SK-MEL-5 (cell line): ENCODE data around the gene ZBTB14. TPM values are rescaled to one million over a fixed set of nuclear protein-coding genes. Genes with fewer than 3 reads are reported as not detected.

Experiments used
- DNase-seq: peaks from one replicate; pipeline ENCODE4 v3.0.0-alpha.2; 2016; ENCODE audit warnings: low read depth, low spot score
- in situ Hi-C: cut with HindIII; loops from 2 replicates; pipeline ENCODE4 v1.10.0; 2016; ENCODE audit warnings: low sequenced_read_pairs, high pct_unique_total_duplicates, low pct_unique_long_range_greater_than_20kb
- total RNA-seq: library from RNA; depleted of rRNA; stranded (reverse); fragments of >200 nt; shearing (Covaris generic); gene quantifications from 2 replicates; pipeline ENCODE4 v1.2.3, GENCODE V29; 2014

The ZBTB14 gene
- total RNA-seq, 1 experiment from 2014 or later, result 16.0 TPM

DNA sequence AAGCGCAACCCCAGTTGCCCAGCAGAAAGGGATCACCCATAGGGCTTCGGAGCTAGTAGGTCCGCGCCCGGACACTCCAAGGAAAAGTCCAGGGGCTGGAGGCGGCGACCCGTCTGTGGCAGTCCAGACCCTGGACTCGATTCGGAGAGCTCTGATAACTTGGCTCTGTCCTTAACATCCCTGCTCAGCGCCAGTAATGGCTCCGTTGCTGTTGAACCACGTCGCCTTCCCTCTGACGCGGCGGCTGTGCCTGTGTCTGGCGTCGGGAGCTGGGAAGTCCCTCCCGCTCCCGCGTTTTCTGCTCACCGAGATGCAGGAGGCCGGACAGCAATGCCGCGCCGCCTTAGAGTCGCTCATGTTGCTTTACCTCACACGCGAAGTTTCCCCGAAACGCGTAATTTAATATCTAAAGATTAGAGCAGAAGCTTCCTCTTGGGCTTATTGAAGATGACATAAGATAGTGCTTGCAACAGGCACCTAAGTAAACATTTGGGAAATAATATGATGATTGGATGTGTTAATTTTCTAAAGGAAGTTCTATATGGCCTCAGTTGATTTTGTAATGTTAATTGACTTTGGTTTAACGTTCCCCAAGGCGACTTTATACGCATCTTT is 1.3 kb upstream of the ZBTB14 start:
- in situ Hi-C loops, result no loop called here
- DNase-seq, result peak; percentile 89

DNA sequence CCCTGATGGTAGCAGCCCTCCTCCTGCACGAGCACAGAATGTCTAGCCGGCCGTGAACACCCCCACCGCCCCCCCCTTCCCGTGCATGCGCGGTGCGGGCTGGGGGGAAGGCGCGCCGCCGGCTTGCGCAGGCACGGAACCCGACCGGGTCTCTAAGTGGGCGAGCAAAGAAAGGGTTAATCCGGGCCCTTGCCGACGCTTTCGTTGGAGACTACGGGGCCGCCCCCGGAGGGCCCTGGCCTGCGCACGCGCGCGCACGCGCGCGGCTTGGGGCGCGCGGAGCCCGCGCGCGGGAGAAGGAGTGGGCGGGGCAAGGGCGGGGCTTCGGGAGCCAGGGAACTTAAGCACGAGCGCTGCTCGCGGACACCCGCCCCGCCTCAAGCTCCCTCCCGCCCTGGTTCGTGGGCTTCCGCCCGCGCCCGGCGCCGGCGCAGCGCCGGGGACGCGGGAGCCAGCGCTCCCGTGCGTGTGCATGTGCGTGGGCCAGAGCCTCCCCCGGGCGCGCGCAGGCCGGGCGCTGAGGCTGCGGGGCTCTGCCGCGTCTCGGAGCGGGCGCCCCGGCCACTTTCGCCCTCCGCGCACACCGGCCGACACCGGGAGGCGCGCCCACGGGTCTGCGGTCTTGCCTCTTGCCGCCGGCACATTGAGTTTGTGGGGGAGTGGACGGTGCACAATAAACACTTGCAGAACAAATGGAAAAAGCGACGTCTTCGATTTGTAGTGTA is 617 bp upstream of the ZBTB14 start:
- in situ Hi-C loops, result no loop called here
- peak; percentile 95 for DNase-seq

- DNase-seq, result peak; percentile 54
- in situ Hi-C loops, result no loop called here
These were observed 882 bp downstream of the ZBTB14 start for GRCh38 chr18:5294457-5295230.

GRCh38 chr18:5294113-5294456 is 1.4 kb downstream of the ZBTB14 start:
- DNase-seq, result no peak
- in situ Hi-C loops, result no loop called here

GRCh38 chr18:5288517-5288935 is 7.0 kb downstream of the ZBTB14 start:
- in situ Hi-C loops, result no loop called here
- no peak for DNase-seq

DNA sequence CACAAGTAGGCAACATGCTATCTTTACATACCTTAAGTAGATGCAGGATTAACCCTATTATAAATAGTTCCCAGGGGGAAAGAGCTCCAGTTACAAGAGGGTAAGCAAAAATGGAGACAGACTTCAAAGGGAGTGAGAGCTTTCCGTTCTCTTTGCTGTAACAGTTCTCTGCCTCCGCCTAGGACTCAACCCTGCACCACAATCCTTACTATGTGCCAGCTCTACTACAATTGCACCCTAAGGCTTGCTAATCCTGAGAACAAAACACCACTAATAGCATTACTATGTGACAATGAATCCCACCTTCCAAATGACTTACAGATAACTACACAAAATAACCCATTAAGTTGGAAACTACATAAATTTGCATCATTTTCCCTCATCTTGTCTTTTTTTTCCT is 7.7 kb downstream of the ZBTB14 start:
- in situ Hi-C loops, result no loop called here
- no peak for DNase-seq

GRCh38 chr18:5286525-5286924 is 9.0 kb downstream of the ZBTB14 start:
- no peak for DNase-seq
- in situ Hi-C loops, result no loop called here

DNA sequence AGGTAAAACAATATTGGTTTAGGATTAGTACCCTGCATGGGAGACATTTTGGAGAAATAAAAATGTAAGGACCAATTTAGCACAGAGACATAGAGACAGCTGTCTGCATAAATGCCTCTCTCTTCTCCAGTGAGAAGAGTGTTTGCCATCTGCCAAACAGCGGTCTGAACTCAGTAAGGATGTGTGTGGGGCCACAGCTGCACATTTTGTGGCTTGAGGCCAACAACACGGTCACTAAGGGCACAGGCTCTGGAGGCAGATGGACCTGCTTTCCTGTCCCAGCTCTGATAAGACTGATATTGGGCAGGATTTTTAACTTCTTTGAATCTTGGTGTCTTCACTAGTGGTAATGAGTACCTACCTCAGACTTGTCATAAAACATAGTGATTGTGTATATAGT is 10.2 kb downstream of the ZBTB14 start:
- in situ Hi-C loops, result no loop called here

GRCh38 chr18:5284808-5285207 is 10.7 kb downstream of the ZBTB14 start:
- in situ Hi-C loops, result no loop called here
- no peak for DNase-seq

More for the DNA sequence above, 10.2 kb downstream of the ZBTB14 start:
- DNase-seq, result no peak

- no peak for DNase-seq
- in situ Hi-C loops, result no loop called here
These were observed 12.8 kb downstream of the ZBTB14 start for GRCh38 chr18:5282770-5283169.

DNA sequence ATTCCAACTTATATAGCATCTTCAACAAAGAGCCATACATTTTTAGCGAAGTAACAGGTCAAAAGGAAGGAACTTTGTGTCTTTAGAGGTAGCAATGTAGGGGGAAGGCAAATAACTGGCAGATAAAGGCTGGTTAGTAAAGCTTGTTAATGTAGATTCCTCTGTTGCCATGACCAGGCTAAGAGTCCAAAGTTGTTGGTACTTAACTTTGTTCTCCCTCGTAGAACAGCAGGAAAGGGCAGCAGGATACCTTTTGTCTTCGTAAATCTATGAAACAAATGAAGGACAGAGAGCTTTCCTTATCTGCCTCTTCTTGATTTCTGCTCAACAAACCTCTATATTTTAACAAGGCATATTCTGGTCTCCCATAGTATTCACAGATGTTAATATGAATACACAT is 18.6 kb downstream of the ZBTB14 start:
- DNase-seq, result no peak
- in situ Hi-C loops, result no loop called here

DNA sequence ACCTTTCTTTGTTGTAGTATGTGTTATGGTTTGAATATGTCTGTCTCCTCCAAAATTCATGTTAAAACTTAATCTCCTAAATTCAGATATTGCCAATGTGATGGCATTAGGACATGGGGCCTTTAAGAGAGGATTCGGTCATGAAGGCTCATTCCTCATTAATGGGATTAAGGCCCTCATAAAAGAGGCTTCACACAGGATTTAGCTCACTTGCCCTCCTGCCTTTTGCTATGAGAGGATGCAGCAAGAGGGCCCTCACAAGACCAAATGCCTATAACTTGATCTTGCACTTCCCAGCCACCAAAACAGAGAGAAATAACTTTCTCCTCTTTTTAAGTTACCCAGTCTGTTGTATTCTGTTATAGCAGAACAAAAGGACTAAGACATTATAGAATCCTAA is 19.7 kb downstream of the ZBTB14 start:
- in situ Hi-C loops, result no loop called here
- DNase-seq, result no peak

- in situ Hi-C loops, result no loop called here
- DNase-seq, result no peak
These were observed 26.7 kb downstream of the ZBTB14 start for GRCh38 chr18:5268874-5269273.

DNA sequence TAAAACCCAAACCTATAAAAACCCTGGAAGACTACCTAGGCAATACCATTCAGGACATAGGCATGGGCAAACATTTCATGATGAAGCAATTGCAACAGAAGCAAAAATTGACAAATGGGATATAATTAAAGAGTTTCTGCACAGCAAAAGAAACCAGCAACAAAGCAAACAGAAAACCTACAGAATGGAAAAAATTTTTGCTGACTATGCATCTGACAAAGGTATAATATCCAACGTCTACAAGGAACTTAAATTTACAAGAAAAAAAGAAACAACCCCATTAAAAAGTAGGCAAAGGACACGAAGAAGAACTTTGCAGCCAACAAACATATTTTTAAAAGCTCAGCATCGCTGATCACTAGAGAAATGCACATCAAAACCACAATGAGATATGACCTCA is 28.8 kb downstream of the ZBTB14 start:
- DNase-seq, result no peak
- in situ Hi-C loops, result no loop called here

GRCh38 chr18:5253910-5254309 is 41.6 kb downstream of the ZBTB14 start:
- in situ Hi-C loops, result no loop called here
- no peak for DNase-seq

- in situ Hi-C loops, result no loop called here
- no peak for DNase-seq
These were observed 44.4 kb downstream of the ZBTB14 start for GRCh38 chr18:5251117-5251516.

DNA sequence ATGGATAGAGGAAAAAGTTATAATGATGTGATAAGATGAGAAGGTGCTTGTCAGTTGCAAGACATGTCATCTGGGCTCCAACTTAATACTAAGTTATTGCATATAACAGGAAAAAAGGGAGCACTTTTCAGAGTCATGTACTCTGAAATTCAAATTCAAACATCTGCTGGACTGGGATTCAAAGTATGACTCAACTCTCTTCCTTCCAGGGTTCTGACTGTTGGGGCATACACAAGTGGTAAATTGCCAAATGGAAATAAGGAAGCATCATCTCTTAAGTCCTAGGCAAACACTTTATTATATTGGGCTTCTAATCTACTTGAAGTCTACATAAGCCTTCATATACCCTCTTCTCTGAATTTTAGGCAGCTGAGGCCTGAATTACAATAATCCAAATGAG is 44.9 kb downstream of the ZBTB14 start:
- no peak for DNase-seq
- in situ Hi-C loops, result no loop called here

DNA sequence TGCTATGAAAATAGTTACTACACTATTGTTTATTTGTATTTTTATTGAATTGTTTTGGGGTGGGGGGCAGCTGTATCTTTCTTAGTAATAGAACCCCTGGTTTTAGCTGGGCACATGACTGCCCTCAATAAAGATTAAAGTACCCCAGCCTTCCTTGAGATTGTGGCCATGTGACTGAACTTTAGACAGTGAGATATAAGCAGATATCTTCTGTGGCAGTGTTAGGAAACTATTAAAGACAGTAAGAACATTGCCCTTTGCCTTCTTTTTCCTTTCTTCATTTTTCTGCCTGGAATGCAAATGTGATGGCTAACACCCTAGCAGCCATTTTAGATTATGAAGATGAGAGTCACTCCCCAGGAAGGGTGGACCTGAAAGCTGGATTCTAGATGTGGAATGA is 50.6 kb downstream of the ZBTB14 start:
- in situ Hi-C loops, result no loop called here
- no peak for DNase-seq

GRCh38 chr18:5239447-5239846 is 56.1 kb downstream of the ZBTB14 start:
- no peak for DNase-seq
- in situ Hi-C loops, result no loop called here
